IgD-negative memory B cell (primary cell): ENCODE measurements around the gene ZFPL1. TPM values are rescaled to one million over a fixed set of nuclear protein-coding genes. Genes with fewer than 3 reads are reported as not detected.
"Not testable (repeated sequence)": the region's sequence is repeated elsewhere in the genome, so short reads cannot be mapped to it uniquely, and the experiment has no call there.

ENCODE experiments used
- H3K27ac Mint-ChIP-seq, 3 donors: one replicate each; pipeline ENCODE4 v1.8.0; 2020 to 2022; ENCODE audit warnings: mild to moderate bottlenecking in 3 of 3, mixed read lengths in 3 of 3, moderate library complexity in 1 of 3
- H3K27me3 Mint-ChIP-seq: one replicate; pipeline ENCODE4 v1.8.0; 2021; ENCODE audit warnings: mixed read lengths
- H3K36me3 Mint-ChIP-seq: one replicate; pipeline ENCODE4 v1.8.0; 2020; ENCODE audit warnings: mild to moderate bottlenecking, mixed read lengths
- H3K4me1 Mint-ChIP-seq, 3 donors: one replicate each; pipeline ENCODE4 v1.8.0; 2020 to 2022; ENCODE audit warnings: mixed read lengths in 3 of 3, mild to moderate bottlenecking in 1 of 3
- H3K4me3 Mint-ChIP-seq, 4 donors: one replicate each; pipeline ENCODE4 v1.8.0; 2020 to 2022; ENCODE audit warnings: mild to moderate bottlenecking in 4 of 4, mixed read lengths in 4 of 4, moderate library complexity in 3 of 4
- H3K9me3 Mint-ChIP-seq, 3 donors: one replicate each; pipeline ENCODE4 v1.8.0; 2020 to 2021; ENCODE audit warnings: mixed read lengths in 3 of 3, mild to moderate bottlenecking in 1 of 3
- polyA plus RNA-seq: library from polyadenylated mRNA; unstranded; fragments of 300-500 nt; fragmentation: Illumina TruSeq; gene quantifications from one replicate; pipeline ENCODE4 v1.2.3, GENCODE V29; 2021

Gene ZFPL1
- polyA plus RNA-seq, 1 donor from 2014 or later: 36.4 TPM

DNA sequence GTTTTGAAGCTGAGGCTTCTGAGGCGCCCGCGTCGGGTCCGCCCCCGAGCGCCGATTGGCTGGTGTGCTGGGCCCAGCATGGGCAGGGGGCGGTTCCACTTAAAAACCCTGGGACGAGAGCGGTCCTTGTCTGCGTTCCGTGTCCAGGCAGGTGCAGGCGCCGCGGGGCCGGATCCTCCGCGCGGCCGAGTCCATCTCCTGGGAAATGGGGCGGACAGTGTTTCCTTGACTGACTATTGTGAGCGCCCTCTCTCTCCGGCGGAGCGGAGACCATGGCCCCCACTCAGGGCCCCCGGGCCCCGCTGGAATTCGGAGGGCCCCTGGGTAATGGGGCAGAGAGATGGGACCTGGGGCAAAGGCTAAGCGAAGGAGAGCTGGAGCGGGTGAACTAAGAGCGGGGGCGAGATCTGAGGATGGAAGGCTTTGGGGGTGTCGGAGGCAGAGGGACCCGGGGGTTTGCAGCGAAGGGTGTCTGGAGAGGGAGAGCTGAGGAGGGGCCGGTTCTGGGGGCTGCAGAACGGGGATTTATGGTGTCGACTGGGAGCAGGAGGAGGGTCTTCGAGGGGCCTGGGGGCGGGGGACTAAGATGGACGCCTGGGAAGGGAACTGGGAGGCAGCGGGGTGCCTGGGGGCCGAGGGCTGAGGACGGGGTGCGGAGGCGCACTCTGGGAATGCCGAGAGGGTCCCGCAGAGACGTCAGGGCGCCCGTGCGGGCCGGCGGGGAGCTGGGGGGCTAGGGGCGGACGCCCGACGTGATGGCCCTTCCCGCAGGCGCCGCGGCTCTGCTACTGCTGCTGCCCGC is 27.9 kb downstream of the ZFPL1 start, which contains the start of gene TM7SF2:
TSS of gene TM7SF2 (plus strand) at position 129 of the 802 bp plus-strand sequence. CDS start at position 273, 144 bp downstream.
- H3K4me1 Mint-ChIP-seq: peaks cover 16 to 26% (median 23%) of the 10 kb centered on the region in 3 donors
- peak within 1 kb of the TSS; percentile 94 to 97 (median 94) for H3K27ac Mint-ChIP-seq
- H3K36me3 Mint-ChIP-seq: no peaks in the 10 kb centered on the region
- no peaks in the 10 kb centered on the region for H3K27me3 Mint-ChIP-seq
- H3K4me3 Mint-ChIP-seq: peak within 1 kb of the TSS; percentile 84 to 95 (median 90)
- no peaks in the 10 kb centered on the region for H3K9me3 Mint-ChIP-seq

DNA sequence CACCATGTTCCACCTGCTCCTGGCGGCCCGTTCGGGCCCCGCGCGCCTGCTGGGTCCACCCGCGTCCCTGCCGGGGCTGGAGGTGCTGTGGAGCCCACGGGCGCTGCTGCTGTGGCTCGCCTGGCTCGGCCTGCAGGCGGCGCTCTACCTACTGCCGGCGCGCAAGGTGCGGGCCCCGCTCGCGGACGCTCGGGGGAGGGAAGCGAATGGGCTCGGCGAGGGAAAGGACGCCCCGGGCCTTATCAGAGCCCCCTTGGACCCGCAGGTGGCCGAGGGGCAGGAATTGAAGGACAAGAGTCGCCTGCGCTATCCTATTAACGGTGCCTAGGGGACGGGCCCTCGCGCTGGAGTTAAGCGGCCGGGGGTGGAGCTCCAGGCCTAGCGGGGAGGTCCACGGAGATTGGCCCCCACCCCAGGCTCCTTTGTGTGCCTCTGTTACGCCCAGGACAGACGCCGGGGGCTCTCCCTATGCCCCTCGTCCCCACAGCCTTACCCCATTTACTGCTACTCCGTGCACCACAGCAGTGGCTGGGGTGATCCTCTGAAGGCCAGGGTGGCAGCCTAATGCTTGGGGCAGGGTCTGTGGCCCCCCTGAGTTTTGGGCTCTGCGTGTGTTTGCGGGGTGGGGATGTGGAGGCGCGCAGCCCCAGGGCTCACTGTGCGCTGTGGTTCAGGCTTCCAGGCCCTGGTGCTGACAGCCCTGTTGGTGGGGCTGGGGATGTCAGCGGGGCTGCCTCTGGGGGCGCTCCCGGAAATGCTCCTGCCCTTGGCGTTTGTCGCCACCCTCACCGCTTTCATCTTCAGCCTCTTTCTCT is 28.7 kb downstream of the ZFPL1 start:
- peaks cover 19 to 26% (median 23%) of the 10 kb centered on the region in 3 donors for H3K4me1 Mint-ChIP-seq

DNA sequence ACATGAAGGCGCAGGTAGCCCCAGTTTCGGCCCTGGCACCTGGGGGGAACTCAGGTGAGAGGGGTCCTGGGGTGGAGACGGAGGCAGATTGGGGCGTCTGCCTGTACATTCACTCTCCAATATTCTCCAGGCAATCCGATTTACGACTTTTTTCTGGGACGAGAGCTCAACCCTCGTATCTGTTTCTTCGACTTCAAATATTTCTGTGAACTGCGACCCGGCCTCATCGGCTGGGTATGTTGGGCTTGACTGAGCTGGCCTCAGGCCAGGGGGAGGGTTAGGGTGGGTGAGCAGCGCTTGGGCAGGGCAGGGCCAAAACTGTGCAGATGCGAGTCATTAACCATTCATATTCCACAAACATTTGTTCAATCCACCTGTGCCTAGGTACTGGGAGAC is 29.3 kb downstream of the ZFPL1 start:
- Mint-ChIP-seq H3K4me1 (peaks cover 23 to 29% (median 23%) of the 10 kb centered on the region in 3 donors), H3K36me3 (peaks cover 1% of the 10 kb centered on the region), H3K27me3 (no peaks in the 10 kb centered on the region), H3K27ac (peak overlapping the region; percentile 69 to 90 (median 84)), H3K4me3 (peak overlapping the region; percentile 84 to 95 (median 90)), H3K9me3 (no peaks in the 10 kb centered on the region)

More for the DNA sequence above, 28.7 kb downstream of the ZFPL1 start:
- H3K27me3 Mint-ChIP-seq: no peaks in the 10 kb centered on the region
- H3K36me3 Mint-ChIP-seq: no peaks in the 10 kb centered on the region
- H3K27ac Mint-ChIP-seq: peak overlapping the region; percentile 69 to 90 (median 84)
- no peaks in the 10 kb centered on the region for H3K9me3 Mint-ChIP-seq
- H3K4me3 Mint-ChIP-seq: peak overlapping the region; percentile 84 to 95 (median 90)

DNA sequence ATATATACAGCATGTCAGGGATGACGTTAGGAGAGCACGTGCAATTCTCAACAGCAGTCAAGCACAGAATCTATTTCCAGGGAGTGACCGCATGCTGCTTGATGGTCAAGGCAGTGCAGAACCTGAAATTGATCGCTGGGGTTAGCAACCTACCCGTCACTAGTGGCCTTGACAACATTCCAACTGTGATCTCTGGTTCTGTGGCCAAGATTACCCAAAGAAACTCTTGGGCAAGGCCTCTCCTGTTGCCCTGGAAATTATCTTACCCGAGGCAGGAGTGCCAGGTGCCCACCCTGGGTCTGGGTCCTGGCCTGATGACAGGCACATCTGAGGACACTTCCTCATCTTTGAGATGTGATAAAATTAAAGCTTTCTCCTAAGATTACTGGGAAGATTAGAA is 29.8 kb downstream of the ZFPL1 start:
- Mint-ChIP-seq H3K4me1 (peaks cover 23 to 34% (median 25%) of the 10 kb centered on the region in 3 donors), H3K9me3 (no peaks in the 10 kb centered on the region)

DNA sequence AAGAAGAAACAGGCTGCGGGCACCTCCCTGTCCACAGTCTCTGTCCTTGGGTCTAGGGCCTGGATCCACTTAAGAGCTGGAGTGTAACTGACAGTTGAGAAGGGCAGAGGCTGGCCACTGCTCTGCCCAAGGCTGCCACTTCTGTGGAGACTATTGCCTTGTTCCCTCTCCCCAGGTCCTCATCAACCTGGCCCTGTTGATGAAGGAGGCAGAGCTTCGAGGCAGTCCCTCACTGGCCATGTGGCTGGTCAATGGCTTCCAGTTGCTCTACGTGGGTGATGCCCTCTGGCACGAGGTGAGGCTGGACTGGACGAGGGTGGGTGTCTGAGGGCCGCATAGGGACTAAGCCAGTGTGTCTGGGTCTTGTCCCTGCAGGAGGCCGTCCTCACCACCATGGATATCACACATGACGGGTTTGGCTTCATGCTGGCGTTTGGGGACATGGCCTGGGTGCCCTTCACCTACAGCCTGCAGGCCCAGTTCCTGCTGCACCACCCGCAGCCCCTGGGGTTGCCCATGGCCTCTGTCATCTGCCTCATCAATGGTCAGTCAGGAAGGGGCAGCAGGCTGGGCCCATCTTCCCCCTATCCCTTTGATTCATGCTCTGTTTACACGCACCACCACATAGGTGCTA is 30.6 kb downstream of the ZFPL1 start:
- Mint-ChIP-seq H3K4me3 (peak overlapping the region in 3 of 4 donors; percentile 33 to 86 (median 44)), H3K4me1 (peaks cover 23 to 37% (median 25%) of the 10 kb centered on the region in 3 donors), H3K27me3 (no peaks in the 10 kb centered on the region), H3K9me3 (no peaks in the 10 kb centered on the region), H3K27ac (peak overlapping the region in 1 of 3 donors; percentile 90), H3K36me3 (peaks cover 3% of the 10 kb centered on the region)

More for the DNA sequence above, 29.8 kb downstream of the ZFPL1 start:
- H3K27ac Mint-ChIP-seq: peak overlapping the region in 1 of 3 donors; percentile 90
- no peaks in the 10 kb centered on the region for H3K27me3 Mint-ChIP-seq
- H3K36me3 Mint-ChIP-seq: peaks cover 1% of the 10 kb centered on the region
- peak overlapping the region in 2 of 4 donors; percentile 86 to 95 for H3K4me3 Mint-ChIP-seq

DNA sequence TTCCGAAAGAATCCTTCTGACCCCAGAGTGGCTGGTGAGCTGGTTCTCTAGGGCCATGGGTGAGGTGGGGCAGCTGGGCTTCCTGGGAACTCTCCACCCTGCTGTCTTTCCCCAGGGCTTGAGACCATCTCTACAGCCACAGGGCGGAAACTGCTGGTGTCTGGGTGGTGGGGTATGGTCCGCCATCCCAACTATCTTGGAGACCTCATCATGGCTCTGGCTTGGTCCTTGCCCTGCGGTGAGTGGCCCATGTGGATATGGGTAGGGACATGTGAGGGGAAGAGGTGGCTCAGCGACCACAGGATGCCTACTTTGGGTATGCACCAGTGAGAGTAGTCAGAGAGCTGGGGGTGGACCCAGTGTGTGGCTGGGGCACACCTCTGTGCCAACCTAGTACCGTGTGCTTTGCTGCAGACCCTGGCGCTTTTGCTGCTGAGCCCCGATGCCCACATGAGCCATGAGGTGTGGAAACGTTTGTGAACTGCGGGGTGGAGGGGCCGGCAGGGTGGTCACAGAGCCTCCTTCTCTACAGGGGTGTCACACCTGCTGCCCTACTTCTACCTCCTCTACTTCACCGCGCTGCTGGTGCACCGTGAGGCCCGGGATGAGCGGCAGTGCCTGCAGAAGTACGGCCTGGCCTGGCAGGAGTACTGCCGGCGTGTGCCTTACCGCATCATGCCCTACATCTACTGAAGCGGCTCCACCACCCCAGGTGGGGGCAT is 31.5 kb downstream of the ZFPL1 start:
- H3K9me3 Mint-ChIP-seq: no peaks in the 10 kb centered on the region
- H3K27ac Mint-ChIP-seq: peak overlapping the region in 2 of 3 donors; percentile 31 to 90
- H3K36me3 Mint-ChIP-seq: peaks cover 3% of the 10 kb centered on the region
- peak overlapping the region in 3 of 4 donors; percentile 9 to 86 (median 63) for H3K4me3 Mint-ChIP-seq
- peaks cover 22 to 36% (median 23%) of the 10 kb centered on the region in 3 donors for H3K4me1 Mint-ChIP-seq
- no peaks in the 10 kb centered on the region for H3K27me3 Mint-ChIP-seq

DNA sequence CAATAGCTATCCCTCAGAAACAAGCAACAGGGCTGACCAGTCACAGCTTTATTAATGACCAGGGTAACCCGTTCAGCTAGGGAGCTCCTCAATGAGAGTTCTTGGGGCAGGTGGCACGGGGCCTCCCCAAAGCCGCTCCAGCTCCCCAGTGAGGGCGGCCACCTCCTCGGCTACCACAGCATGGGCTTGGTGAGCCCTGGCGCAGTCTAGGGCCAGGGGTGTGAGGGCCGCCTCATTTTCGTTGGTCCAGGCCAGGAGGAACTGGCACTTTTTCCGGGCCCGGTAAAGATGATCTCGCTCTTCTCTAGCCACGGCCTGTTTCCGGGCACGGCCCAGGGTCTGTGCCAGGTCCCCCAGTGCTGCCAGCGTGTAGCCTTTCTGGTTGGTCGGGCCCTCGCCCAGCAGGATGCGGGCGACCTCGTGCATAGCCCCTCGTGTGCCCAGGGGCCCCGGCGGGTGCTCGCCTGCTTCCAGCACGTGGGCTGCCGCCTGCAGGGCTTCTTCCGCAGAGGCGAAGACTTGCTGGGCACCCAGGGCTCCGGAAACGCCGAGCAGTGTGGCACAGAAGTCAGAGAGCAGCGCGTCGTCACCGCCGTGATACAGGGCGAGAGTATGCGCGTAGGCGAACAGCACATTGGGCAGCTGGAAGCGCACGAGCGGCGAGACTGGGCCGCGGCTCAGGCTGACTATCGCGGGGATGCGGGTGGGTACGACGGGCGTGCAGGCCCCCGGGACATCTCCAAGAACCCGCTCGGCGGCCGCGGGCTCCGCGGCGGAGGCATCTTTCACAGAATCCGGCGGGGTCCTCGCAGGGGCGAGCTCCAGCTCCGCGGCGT is 32.6 kb downstream of the ZFPL1 start:
- peaks cover 4% of the 10 kb centered on the region for H3K36me3 Mint-ChIP-seq

DNA sequence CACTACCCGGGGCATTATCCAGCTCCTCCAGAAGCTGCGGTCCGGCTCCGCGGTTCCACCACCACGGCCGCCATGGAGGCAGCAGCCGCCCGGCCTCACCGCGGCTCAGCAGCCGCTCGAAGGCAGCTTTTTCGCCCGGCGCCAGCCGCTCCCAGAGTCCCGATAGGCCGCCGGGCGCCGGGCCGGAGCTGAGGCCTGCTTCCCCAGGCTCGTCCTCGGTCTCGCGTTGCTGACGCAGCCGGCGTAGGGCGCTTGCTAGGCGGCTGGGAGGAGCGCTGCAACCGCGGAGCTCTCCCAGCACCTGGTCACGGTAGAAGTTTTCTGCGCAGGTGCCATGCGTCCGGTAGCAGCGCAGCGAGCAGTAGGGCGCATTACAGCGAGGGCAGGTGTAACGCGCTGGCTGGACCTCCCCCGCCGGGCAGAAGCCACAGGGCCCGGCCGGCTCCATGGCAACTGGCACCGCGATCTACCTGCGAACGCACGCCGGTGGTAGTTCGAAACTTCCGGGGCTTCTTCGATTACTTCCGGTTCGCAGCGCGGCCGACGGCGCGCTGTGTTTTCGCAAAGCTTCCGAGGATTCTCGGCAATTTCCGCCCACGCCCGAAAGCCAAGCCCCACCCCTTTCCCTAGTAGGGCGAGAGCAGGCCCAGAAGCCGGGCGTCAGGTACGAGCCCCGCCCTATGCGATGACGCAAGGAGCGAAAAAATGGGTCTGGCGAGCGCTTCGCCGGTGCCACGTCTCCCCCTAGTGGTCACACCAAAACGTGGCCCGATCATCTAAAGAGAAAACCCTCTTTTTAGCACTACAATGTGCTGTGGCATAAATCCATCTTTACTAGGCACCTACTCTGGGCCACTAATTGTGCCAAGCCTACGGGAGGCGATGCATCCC is 33.4 kb downstream of the ZFPL1 start, which contains the start of gene ZNHIT2:
TSS of gene ZNHIT2 (minus strand) at position 496 of the 891 bp plus-strand sequence. CDS start at position 448, 48 bp downstream.
- peak within 1 kb of the TSS; percentile 86 to 96 (median 90) for H3K4me3 Mint-ChIP-seq
- H3K27me3 Mint-ChIP-seq: no peaks in the 10 kb centered on the region
- peak within 1 kb of the TSS; percentile 90 to 94 (median 92) for H3K27ac Mint-ChIP-seq
- no peaks in the 10 kb centered on the region for H3K9me3 Mint-ChIP-seq
- H3K36me3 Mint-ChIP-seq: peaks cover 7% of the 10 kb centered on the region
- H3K4me1 Mint-ChIP-seq: peaks cover 21 to 41% (median 26%) of the 10 kb centered on the region in 3 donors

More for the DNA sequence above, 32.6 kb downstream of the ZFPL1 start:
- Mint-ChIP-seq H3K27me3 (no peaks in the 10 kb centered on the region), H3K4me1 (peaks cover 15 to 33% (median 22%) of the 10 kb centered on the region in 3 donors), H3K27ac (peak overlapping the region; percentile 31 to 94 (median 90)), H3K4me3 (peak overlapping the region; percentile 86 to 96 (median 90)), H3K9me3 (no peaks in the 10 kb centered on the region)

DNA sequence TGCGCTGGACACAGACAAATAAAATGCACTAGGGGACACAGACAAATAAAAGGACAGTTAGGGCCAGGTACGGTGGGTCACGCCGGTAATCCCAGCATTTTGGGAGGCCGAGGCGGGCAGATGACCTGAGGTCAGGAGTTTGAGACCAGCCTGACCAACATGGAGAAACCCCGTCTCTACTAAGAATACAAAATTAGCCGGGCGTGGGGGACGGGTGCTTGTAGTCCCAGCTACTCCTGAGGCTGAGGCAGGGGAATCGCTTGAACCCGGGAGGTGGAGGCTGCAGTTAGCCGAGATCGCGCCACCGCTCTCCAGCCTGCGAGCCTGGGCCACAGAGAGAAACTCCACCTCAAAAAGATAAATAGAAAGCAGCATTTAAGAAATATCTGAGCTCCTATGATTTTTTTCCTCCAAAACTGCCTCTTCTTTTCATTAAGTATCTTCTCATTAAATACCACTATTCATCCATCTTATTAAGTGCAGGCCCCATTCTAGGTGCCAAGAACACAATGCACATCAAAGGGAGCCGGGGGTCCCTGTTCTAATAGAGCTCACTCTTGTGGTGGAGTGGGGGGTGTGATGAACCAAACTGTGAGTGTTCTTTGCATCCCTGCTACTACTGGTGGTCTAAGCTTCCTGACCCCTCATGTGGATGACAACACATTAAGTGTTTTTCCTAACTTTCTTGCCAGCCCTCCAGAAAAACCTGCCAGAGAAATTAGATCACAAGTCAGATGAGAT is 34.2 kb downstream of the ZFPL1 start:
- no peaks in the 10 kb centered on the region for H3K27me3 Mint-ChIP-seq
- peak overlapping the region; percentile 90 to 94 (median 92) for H3K27ac Mint-ChIP-seq
- H3K9me3 Mint-ChIP-seq: no peaks in the 10 kb centered on the region
- peaks cover 19 to 43% (median 24%) of the 10 kb centered on the region in 3 donors for H3K4me1 Mint-ChIP-seq
- peaks cover 7% of the 10 kb centered on the region for H3K36me3 Mint-ChIP-seq
- peak overlapping the region; percentile 86 to 94 (median 89) for H3K4me3 Mint-ChIP-seq

DNA sequence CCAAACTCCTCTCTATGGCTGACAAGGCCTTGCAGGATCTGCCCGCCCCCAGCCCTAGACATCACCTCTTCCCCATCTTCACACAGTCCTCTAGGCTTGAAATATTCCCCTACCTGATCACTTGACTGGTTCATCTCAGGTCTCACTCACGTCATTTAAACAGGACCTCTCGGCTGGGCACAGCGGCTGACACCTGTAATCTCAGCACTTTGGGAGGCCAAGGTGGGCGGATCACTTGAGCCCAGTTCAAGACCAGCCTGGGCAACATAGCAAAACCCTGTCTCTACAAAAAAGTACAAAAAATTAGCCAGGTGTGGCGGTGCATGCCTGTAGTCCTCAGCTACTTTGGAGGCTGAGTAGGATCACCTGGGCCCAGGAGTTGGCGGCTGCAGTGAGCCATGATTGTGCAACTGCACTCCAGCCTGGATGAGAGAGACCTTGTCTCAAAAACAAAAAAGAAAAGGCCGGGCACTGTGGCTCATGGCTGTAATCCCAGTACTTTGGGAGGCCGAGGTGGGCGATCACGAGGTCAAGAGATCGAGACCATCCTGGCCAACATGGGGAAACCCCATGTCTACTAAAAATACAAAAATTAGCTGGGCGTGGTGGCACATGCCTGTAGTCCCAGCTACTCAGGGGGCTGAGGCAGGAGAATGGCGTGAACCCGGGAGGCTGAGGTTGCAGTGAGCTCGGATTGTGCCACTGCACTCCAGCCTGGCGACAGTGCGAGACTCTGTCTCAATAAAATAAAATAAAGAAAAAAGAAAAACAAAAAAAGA is 35.1 kb downstream of the ZFPL1 start:
- peak overlapping the region in 2 of 3 donors; percentile 73 to 76 for H3K27ac Mint-ChIP-seq
- H3K9me3 Mint-ChIP-seq, H3K36me3 Mint-ChIP-seq, H3K27me3 Mint-ChIP-seq: not testable (repeated sequence)
- H3K4me3 Mint-ChIP-seq: peak overlapping the region in 3 of 4 donors; percentile 12 to 77 (median 13)
- peaks cover 15 to 39% (median 19%) of the 10 kb centered on the region in 3 donors for H3K4me1 Mint-ChIP-seq

DNA sequence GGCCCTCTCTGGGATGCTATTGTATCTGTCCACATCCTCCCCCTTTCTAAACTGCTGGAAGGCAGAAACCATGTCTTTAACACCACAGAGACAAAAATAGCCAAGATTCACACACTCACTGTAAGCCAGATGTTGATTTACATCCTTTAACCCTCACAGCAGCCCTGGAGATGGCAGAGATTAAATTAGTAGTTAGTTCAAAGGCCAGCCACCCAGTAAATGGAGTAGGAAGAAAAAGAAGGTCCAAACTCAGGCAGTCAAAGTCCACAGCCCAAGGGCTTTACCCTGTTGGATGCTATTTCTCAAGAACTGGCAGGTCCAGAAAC is 35.6 kb downstream of the ZFPL1 start:
- H3K36me3 Mint-ChIP-seq: peaks cover 7% of the 10 kb centered on the region
- H3K4me1 Mint-ChIP-seq: peaks cover 15 to 41% (median 21%) of the 10 kb centered on the region in 3 donors
- H3K9me3 Mint-ChIP-seq: no peaks in the 10 kb centered on the region

More for the DNA sequence above, 35.6 kb downstream of the ZFPL1 start:
- Mint-ChIP-seq H3K27me3 (no peaks in the 10 kb centered on the region), H3K4me3 (peak overlapping the region in 1 of 4 donors; percentile 75), H3K27ac (peak overlapping the region; percentile 16 to 76 (median 73))
